Glutamatergic neuron (in vitro differentiated cells): Measurements from ENCODE around the gene DRG2. TPM values are rescaled to one million over a fixed set of nuclear protein-coding genes. Genes with fewer than 3 reads are reported as not detected.

Experiments used
- DNase-seq: peaks from one replicate; pipeline ENCODE4 v3.0.0; 2022
- H3K27ac Mint-ChIP-seq: one replicate; pipeline ENCODE4 v1.8.0; 2020; ENCODE audit warnings: mild to moderate bottlenecking, mixed read lengths, inconsistent platforms; ENCODE audit not compliant: unreplicated experiment
- H3K27me3 Mint-ChIP-seq: one replicate; pipeline ENCODE4 v1.8.0; 2020; ENCODE audit warnings: mild to moderate bottlenecking, moderate library complexity, mixed read lengths, inconsistent platforms; ENCODE audit not compliant: unreplicated experiment
- H3K36me3 Mint-ChIP-seq: one replicate; pipeline ENCODE4 v1.8.0; 2020; ENCODE audit warnings: mild to moderate bottlenecking, mixed read lengths, inconsistent platforms; ENCODE audit not compliant: unreplicated experiment
- H3K4me1 Mint-ChIP-seq: one replicate; pipeline ENCODE4 v1.8.0; 2020; ENCODE audit warnings: mild to moderate bottlenecking, low read depth, mixed read lengths, inconsistent platforms; ENCODE audit not compliant: unreplicated experiment
- H3K4me3 Mint-ChIP-seq: one replicate; pipeline ENCODE4 v1.8.0; 2020; ENCODE audit warnings: mild to moderate bottlenecking, mixed read lengths, inconsistent platforms; ENCODE audit not compliant: unreplicated experiment
- H3K9me3 Mint-ChIP-seq: one replicate; pipeline ENCODE4 v1.8.0; 2020; ENCODE audit warnings: mild to moderate bottlenecking, moderate library complexity, mixed read lengths, inconsistent platforms; ENCODE audit not compliant: unreplicated experiment
- CTCF ChIP-seq: fragments of 200-600 bp; sonication (generic); IDR thresholded peaks from one replicate; pipeline ENCODE4 v1.5.0; 2021; ENCODE audit not compliant: partially characterized antibody, unreplicated experiment
- total RNA-seq: library from RNA; stranded (reverse); fragmentation: NEBNext Ultra II Directional; extraction: Animal tissue kit (Norgen Biotek cat#: 25700); gene quantifications from one replicate; pipeline ENCODE4 v1.2.1, GENCODE V29; 2021; ENCODE audit not compliant: unreplicated experiment

The DRG2 gene
- total RNA-seq, 1 donor from 2014 or later, result 37.1 TPM

GRCh38 chr17:18121144-18121910 lies 33.6 kb downstream of the DRG2 start:
- TF ChIP-seq CTCF, result no peak
- Mint-ChIP-seq H3K4me1 (no peaks in the 10 kb centered on the region), H3K4me3 (no peak overlapping the region), H3K9me3 (peaks cover 5% of the 10 kb centered on the region), H3K27me3 (peaks cover 3% of the 10 kb centered on the region), H3K36me3 (no peaks in the 10 kb centered on the region), H3K27ac (no peak overlapping the region)
- DNase-seq, result no peak

GRCh38 chr17:18122990-18123753 lies 35.4 kb downstream of the DRG2 start:
- TF ChIP-seq CTCF, result no peak
- Mint-ChIP-seq H3K27ac (no peak overlapping the region), H3K9me3 (peaks cover 4% of the 10 kb centered on the region), H3K4me1 (no peaks in the 10 kb centered on the region), H3K36me3 (no peaks in the 10 kb centered on the region), H3K27me3 (peaks cover 3% of the 10 kb centered on the region), H3K4me3 (no peak overlapping the region)
- DNase-seq, result no peak

- H3K4me1 Mint-ChIP-seq, result no peaks in the 10 kb centered on the region
- H3K27ac Mint-ChIP-seq, result no peak overlapping the region
- H3K27me3 Mint-ChIP-seq, result peaks cover 3% of the 10 kb centered on the region
- H3K36me3 Mint-ChIP-seq, result no peaks in the 10 kb centered on the region
- no peak for TF ChIP-seq CTCF
- peaks cover 4% of the 10 kb centered on the region for H3K9me3 Mint-ChIP-seq
- H3K4me3 Mint-ChIP-seq, result no peak overlapping the region
- no peak for DNase-seq
Observed at GRCh38 chr17:18124345-18125126, 36.8 kb downstream of the DRG2 start.

GRCh38 chr17:18129041-18129502 lies 41.3 kb downstream of the DRG2 start:
- no peak for TF ChIP-seq CTCF
- Mint-ChIP-seq H3K4me1 (no peaks in the 10 kb centered on the region), H3K36me3 (no peaks in the 10 kb centered on the region), H3K27me3 (no peaks in the 10 kb centered on the region), H3K27ac (no peak overlapping the region), H3K9me3 (no peaks in the 10 kb centered on the region), H3K4me3 (no peak overlapping the region)
- DNase-seq, result no peak
